HG02642 (cell line): Measurements from ENCODE around the gene ZBTB16.

Experiments used
- ATAC-seq: cut with Tn5 transposase; IDR thresholded peaks from one replicate; pipeline ENCODE4 v1.9.1; 2021; ENCODE audit warnings: mild to moderate bottlenecking; ENCODE audit not compliant: unreplicated experiment, poor library complexity

ZBTB16 gene

DNA sequence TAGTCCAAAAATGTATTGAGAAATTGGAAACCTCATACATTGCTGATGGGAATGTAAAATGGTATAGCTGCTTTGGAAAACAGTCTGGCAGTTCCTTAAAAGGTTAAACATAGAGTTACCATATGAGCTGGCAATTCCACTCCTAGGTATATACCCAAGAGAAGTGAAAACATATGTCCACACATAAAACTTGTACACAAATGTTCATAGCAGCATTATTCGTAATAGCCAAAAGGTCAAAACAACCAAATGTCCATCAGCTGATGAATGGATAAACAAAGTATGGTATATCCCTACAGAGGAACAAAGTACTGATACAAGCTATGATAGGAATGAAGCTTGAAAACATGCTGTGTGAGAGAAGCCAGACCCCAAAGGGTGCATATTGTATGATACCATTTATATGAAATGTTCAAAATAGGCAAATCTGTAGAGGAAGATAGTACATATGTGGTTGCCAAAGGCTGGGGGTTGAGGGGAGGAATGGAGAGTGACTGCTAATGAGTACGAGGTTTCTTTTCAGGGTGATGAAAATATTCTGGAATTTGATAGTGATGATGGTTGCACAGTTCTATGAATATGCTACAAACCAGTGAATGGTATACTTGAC lies 85.8 kb downstream of the ZBTB16 start:
- ATAC-seq = no peak

DNA sequence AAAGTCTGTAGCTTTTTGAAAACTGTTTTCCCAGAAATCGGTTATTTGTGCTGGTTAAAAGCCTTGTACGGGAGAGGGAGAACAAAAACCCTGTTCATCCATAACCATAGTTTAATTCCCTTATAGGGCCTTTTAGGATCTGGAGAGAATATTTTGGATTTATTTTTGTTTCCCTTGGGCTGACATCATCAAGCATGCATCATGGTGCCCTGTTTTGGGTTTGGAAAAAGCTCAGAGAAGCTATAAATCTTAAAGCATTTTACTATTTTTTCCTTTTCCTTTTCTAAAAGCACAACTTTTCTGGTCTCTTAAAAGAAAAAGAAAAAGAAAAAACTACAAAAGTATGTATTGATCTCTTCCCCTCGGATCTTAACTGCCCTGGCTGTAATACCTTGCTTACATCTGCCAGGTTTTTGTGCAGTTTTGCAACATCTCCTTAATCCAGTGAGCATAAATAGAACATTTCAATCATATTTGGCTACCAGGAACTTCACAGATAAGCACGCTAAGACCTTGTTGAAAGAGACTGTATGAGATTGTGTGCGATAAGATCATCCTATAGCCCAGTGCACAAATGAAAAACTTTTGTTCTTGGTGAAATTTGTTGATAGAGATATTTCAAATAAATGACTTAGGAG lies 88.0 kb downstream of the ZBTB16 start:
- ATAC-seq = no peak

DNA sequence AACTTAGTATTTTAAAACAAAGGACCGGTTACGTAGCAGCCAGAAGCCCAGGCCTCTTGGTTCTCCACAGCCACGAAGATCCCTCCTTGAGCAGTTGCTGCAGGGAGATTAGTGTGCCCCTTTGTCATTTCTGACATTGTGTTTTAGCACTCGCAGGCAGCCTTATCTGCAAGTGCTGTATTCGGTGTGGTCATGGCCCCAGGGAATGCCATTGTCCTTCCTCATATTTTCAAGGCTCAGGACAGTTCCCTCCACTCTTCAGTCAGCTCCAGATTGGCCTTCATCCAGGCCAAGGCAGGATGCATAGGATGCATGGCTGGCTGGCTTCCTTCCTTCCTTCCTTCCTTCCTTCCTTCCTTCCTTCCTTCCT lies 88.5 kb downstream of the ZBTB16 start:
- ATAC-seq = no peak

DNA sequence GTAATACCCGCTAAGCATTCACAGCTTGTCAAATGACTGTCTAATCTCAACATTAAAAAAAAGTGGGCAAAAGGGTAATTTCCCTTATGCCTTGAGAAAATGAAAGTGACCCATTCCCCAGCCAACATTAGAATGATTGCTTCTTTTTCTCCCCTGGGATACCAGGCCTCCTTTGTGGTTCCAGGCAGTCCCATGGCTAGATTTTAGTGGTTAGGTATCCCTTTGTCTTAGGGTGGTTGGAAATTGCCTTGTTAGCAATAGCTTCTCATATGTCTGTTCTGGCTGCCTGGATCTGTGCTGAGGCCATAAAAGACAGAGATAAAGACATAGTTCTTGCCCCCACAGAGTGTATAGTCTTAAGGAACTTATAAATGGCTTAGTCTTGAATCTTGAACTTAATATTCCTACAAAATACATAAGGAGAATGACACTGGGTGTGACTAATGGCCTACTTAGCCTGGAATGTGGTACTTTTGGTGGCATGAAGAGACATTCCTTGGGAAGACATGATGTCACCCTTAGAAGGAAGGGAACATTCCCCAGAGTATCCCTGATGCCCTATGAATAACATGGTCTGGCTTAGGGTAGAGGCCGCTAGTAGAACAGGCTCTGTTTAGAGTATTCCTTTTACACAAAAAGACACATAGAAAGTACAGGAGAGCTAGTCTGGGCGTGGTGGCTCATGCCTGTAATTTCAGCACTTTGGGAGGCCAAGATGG lies 90.3 kb downstream of the ZBTB16 start:
- no peak for ATAC-seq

DNA sequence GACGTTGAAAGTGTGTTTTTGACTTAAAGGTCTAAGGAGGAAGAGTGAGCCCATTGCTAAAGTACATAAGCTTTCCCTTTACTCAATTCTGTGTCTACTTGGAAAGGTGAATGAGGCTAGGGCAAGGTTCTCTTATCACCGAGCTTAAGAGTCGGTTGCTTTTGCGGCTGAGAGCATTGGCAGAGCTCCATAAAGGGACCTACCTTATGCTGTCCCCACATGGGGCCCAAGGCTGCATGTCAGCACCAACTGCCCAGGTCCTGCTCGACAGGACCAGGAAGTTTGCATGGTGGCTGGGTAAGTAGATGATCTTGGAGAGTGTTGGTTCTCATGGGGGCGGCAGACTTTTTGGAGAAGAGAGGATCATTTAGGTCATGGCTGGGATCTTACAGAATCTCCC lies 91.2 kb downstream of the ZBTB16 start:
- no peak for ATAC-seq

DNA sequence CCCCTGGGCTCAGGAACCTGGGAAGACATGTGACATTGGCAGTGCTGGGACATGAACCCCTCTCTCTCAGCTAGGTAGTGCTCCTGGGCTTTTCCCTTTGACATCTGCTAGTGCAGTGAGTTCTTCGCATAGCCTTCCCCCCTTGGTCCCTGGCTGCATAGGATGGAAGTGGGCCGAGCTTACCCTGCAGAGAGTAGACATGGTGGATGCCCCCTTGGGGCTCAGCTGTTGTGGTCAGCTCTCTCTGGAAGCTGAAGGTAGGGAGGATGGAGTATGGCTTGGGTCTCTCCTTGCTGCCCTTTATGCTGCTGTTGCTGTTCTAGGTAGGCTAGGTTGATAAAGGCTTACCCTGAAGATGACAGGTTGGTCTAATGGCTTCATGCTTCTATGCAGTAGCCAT lies 92.1 kb downstream of the ZBTB16 start:
- ATAC-seq = no peak

GRCh38 chr11:114152162-114152561 lies 92.7 kb downstream of the ZBTB16 start:
- no peak for ATAC-seq

GRCh38 chr11:114152785-114153184 lies 93.3 kb downstream of the ZBTB16 start:
- ATAC-seq = no peak

DNA sequence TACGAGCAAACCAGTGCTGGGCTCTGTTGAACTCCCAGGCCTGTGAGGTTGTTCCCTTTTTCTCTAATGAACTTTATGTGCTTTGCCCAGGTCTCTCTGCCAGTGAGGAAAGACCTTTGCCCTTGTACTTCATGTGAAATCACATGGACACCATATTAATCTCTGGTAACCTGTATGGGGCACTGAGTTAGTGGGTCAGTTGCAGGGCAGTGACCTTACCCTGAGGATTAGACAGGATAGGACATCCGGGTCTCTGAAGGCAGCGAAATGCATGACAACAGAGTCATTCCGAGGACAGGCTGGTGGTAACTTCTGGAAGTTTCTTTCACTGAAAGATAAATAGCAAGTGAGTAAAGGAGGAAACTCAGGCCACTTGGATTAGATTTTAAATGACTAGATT lies 93.7 kb downstream of the ZBTB16 start:
- no peak for ATAC-seq

DNA sequence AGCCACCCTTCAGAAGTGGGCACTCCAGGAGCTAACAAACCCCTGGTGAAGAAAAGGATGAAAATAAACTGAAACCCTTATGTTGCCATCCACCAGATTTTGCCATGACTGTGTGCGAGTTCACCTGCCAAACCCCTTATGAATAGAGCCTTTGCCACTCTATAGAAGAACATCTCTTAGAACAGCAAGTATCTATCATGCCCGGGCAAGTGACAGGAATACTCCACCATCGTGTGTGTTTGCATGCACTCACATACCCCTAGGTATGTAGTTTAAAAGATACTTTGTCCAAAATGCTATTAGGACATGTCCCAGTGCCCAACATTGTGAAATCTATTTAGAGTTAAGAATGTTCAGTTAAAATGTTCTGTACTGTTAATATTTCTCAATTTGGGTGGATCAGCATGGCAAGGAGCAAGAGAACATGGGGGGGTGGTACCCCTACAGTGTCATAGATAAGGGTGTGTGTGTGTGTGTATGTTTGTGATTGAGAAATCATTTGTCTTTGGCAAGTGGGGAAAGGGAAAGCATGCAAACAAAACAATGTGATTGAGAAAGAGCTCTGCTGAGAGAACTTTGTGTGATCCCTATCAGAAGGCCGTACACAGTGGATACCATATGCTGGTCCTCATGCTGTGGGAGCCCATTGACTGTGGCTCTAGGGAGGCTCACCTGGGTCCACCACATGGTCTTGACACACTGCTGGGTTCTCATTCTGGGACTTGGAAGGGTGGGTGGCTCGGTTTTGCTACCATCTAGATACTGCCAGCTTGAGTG lies 94.9 kb downstream of the ZBTB16 start:
- no peak for ATAC-seq

DNA sequence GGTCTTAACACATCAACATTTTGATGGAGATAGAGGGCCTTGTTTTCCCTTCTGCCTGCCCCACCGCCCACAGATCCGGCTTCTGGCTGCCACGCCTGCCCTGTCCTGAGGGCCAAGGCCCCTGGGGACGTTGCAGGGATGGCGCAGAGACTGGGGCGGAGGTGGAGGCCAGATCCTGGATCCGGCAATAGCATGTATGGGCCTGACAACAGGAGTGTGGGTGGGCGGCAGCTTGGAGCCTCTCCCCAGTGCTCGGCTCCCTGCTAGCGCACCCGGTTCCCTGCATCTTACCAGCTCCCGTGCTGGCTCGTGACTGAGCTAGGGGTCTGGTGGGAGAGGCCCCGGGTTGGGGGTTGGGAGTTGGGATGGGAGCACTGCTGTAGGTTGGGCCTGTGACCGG lies 95.6 kb downstream of the ZBTB16 start:
- ATAC-seq = no peak

DNA sequence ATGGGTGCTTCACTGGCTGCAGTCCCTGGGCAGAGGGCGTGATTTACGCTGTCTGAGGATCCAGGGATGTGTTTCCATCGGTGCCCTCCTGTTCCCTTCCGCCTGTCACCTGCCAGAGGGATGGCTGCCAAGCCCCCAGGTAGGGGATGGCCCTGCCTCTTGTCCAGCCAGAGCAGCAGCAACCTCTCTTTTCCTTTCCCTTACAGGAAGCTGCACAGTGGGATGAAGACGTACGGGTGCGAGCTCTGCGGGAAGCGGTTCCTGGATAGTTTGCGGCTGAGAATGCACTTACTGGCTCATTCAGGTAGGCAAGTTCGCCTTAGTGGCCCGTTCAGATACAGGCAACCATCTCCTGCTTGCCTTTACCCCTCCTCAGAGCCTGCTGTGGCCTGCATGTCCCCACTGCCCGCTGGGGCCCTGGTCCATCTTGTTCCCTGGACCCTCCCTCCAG lies 96.6 kb downstream of the ZBTB16 start:
- ATAC-seq = no peak

GRCh38 chr11:114156782-114157181 lies 97.3 kb downstream of the ZBTB16 start:
- no peak for ATAC-seq

GRCh38 chr11:114157476-114158050 lies 98.1 kb downstream of the ZBTB16 start:
- no peak for ATAC-seq

DNA sequence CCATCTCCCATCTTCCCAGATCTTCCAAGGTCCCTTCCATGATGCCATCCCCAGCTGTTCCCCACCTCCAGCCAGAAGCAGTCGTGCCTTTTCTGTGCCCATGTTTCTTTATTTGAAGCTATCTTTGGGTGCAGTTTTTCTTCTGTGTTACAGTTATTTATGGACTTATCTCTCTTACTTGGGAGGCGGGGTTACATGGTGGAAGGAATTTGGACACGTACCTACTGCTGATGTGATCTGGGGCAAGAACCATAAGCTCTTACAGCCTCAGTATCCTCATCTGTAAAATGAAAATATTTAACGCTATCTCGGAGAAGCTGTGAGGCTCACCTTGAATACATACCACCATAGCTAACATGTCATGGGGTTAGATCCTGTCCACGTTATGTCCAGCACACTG lies 98.9 kb downstream of the ZBTB16 start:
- no peak for ATAC-seq

DNA sequence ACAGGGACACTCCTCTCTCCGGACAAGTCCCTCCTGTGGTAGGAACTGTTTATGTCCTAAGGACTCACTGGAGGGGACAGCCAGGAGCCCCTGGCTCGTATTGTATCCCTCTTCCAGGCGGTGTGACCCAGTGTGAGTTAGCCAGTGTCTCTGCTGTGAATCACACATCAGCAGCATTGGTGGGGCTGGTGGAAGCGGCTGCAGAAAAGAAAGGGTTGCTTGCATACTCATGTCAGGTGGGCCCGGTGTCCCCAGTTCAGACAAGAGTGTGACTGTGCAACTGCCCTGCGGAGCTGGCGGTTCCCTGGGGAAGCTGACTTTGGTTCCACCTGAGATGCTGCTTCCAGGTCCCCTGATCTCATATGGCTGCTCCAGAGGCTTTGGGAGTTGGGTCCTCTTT lies 99.4 kb downstream of the ZBTB16 start:
- no peak for ATAC-seq

DNA sequence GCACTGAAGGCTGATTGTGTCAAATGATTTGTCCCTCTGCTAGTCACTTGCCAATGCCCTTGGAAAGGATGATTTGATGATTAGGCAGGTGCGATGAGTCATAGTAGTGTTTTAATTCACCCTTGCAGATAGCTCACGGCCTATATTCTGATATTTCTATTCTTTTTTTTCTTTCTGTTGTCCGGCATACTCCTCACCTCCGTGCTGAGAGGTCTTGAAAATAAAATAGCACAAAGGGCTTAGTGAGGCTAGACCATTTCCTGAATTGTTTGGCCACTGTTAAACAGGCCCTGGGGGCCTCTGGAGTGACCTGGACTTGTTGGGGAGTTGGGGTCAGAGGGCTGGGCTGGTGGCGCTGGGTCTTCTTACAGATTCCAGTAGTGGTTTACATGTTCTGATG lies 99.8 kb downstream of the ZBTB16 start:
- no peak for ATAC-seq

- peak; percentile 67 for ATAC-seq
Measured at GRCh38 chr11:114159802-114160632, 100.5 kb downstream of the ZBTB16 start.

- ATAC-seq = no peak
Measured at GRCh38 chr11:114160894-114161293, 101.4 kb downstream of the ZBTB16 start.
